Measurements from ENCODE around the gene MB.

MB gene

DNA sequence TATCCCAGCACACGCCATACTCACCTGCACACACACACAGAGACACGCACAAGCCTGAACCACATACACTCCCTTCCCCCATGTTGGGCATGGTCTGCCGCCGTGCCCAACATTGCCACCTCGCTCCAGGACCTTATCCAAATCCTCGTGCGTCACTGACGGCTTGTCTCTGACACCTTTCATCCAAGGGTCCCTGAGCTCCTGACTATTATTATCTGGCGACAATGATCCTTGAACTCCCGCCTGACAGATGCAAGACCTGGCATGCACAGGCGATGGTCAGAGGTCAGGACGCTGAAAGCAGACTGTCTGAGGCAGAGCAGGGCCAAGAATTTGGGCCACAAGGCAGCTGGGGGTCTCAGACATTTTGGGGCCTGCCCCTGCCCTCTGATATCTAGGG is 4.2 kb downstream of the MB start:
- H3K36me3 ChIP-seq (ENCODE audit: insufficient read depth) = no peaks in the 10 kb centered on the region
- no peak overlapping the region for H2AFZ ChIP-seq (ENCODE audit: low read depth)
- H3K27me3 ChIP-seq (ENCODE audit: insufficient read depth, low read depth) = no peaks in the 10 kb centered on the region
- TF ChIP-seq, protein P1, sequence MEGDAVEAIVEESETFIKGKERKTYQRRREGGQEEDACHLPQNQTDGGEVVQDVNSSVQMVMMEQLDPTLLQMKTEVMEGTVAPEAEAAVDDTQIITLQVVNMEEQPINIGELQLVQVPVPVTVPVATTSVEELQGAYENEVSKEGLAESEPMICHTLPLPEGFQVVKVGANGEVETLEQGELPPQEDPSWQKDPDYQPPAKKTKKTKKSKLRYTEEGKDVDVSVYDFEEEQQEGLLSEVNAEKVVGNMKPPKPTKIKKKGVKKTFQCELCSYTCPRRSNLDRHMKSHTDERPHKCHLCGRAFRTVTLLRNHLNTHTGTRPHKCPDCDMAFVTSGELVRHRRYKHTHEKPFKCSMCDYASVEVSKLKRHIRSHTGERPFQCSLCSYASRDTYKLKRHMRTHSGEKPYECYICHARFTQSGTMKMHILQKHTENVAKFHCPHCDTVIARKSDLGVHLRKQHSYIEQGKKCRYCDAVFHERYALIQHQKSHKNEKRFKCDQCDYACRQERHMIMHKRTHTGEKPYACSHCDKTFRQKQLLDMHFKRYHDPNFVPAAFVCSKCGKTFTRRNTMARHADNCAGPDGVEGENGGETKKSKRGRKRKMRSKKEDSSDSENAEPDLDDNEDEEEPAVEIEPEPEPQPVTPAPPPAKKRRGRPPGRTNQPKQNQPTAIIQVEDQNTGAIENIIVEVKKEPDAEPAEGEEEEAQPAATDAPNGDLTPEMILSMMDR (conservative IDR thresholded peaks at IDR 0.05; ENCODE audit: low read depth, low read length) = no peak
- no peak overlapping the region for H3K4me2 ChIP-seq
- H3K9ac ChIP-seq = no peak overlapping the region
- H3K4me3 ChIP-seq (IDR thresholded peaks at IDR 0.05; ENCODE audit: insufficient read depth, low read depth, low read length) = no peak overlapping the region
- no peaks in the 10 kb centered on the region for H4K20me1 ChIP-seq (ENCODE audit: insufficient read depth)
- no peak overlapping the region for H3K27ac ChIP-seq
- no peaks in the 10 kb centered on the region for H3K79me2 ChIP-seq (ENCODE audit: insufficient read depth, low read depth)
- H3K4me1 ChIP-seq (ENCODE audit: low read depth, poor library complexity, severe bottlenecking) = no peaks in the 10 kb centered on the region

DNA sequence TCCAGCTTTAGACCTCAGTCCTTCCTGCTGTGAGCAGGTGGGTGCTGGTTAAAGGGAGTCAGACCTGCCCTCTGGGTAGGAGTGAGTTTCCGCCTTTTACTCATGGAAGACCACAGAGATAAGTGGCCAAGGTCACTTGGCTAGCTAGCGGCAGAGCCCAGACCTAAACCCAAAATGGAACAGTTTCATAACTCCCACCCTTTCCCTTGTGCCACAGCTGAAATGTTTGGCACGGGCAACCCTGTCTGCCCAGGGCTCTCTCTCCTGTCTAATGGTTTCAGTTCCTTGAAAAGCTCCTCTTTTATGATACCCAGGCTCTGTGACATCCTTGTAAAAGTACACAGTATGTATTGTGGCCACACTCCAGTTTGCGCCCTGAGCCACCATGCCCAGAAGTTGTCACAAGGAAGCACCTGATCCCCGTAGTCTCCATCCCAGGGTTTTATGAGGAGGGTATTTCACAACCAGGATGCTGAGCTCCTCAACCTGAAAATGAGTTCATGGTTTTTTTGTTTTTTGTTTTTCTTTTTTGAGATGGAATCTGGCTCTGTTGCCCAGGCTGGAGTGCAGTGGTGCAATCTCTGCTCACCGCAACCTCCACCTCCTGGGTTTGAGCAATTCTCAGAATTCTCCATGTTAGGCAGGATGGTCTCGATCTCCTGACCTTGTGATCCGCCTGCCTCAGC is 5.1 kb downstream of the MB start:
- no peak overlapping the region for H3K4me3 ChIP-seq (IDR thresholded peaks at IDR 0.05; ENCODE audit: insufficient read depth, low read depth, low read length)
- no peaks in the 10 kb centered on the region for H3K27me3 ChIP-seq (ENCODE audit: insufficient read depth, low read depth)
- no peak overlapping the region for H3K27ac ChIP-seq
- H3K4me2 ChIP-seq = no peak overlapping the region
- no peaks in the 10 kb centered on the region for H3K4me1 ChIP-seq (ENCODE audit: low read depth, poor library complexity, severe bottlenecking)
- no peak overlapping the region for H3K9ac ChIP-seq
- no peaks in the 10 kb centered on the region for H4K20me1 ChIP-seq (ENCODE audit: insufficient read depth)
- H3K79me2 ChIP-seq (ENCODE audit: insufficient read depth, low read depth) = no peaks in the 10 kb centered on the region
- no peak overlapping the region for H2AFZ ChIP-seq (ENCODE audit: low read depth)
- no peaks in the 10 kb centered on the region for H3K36me3 ChIP-seq (ENCODE audit: insufficient read depth)
- TF ChIP-seq, protein P1 (conservative IDR thresholded peaks at IDR 0.05; ENCODE audit: low read depth, low read length) = no peak

DNA sequence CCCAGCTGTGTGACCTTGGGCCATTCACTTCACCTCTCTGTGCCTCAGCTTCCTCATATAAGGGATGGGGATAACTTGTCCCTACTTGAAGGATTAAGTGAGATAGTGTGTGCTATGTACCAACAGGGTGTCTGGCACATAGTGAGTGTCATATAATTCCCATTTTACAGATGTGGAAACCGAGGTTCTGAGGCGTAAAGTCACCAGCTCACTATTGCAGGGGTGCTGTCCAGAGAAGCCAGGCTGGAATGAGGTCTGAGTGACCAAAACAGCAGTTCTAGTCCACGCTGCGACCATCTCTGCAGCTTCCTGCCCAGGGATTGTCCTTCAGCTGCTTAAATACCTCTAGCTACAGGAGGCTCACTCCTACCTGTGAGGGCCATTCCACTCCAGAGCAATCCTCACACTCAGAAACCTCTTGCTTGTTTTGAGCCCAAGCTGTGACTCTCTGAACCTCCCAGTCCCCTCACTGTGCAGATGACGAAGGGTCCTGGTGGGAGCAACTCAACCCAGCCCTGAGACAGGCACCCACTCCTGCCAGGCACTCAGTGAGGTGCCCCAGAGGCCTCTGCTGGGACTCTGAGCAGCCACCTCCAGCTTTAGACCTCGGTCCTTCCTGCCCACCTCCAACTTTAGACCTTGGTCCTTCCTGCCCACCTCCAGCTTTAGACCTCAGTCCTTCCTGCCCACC is 5.8 kb downstream of the MB start:
- no peaks in the 10 kb centered on the region for H4K20me1 ChIP-seq (ENCODE audit: insufficient read depth)
- no peaks in the 10 kb centered on the region for H3K36me3 ChIP-seq (ENCODE audit: insufficient read depth)
- H2AFZ ChIP-seq (ENCODE audit: low read depth) = no peak overlapping the region
- H3K4me3 ChIP-seq (IDR thresholded peaks at IDR 0.05; ENCODE audit: insufficient read depth, low read depth, low read length) = no peak overlapping the region
- no peak overlapping the region for H3K9ac ChIP-seq
- no peak overlapping the region for H3K27ac ChIP-seq
- H3K4me1 ChIP-seq (ENCODE audit: low read depth, poor library complexity, severe bottlenecking) = no peaks in the 10 kb centered on the region
- TF ChIP-seq, protein P1 (conservative IDR thresholded peaks at IDR 0.05; ENCODE audit: low read depth, low read length) = no peak
- no peaks in the 10 kb centered on the region for H3K79me2 ChIP-seq (ENCODE audit: insufficient read depth, low read depth)
- H3K27me3 ChIP-seq (ENCODE audit: insufficient read depth, low read depth) = no peaks in the 10 kb centered on the region
- H3K4me2 ChIP-seq = no peak overlapping the region

DNA sequence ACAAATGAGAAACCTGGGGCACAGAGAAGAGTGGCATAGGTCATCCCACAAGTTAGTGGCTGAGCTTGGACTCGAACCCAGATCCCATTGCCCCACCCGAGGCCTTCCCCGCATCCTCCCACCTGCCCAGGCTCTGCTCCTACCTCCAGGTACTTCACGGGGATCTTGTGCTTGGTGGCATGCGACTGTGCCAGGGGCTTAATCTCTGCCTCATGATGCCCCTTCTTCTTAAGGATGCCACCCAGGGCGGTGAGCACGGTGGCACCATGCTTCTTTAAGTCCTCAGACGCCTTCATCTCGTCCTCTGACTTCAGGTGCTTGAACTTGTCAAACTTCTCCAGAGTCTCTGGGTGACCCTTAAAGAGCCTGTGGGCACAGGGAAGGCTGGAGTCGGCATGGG is 6.4 kb downstream of the MB start:
- H3K4me2 ChIP-seq = no peak overlapping the region

More for the DNA sequence above, 6.4 kb downstream of the MB start:
- H3K9ac ChIP-seq = no peak overlapping the region
- TF ChIP-seq, protein P1 (conservative IDR thresholded peaks at IDR 0.05; ENCODE audit: low read depth, low read length) = no peak
- H3K4me1 ChIP-seq (ENCODE audit: low read depth, poor library complexity, severe bottlenecking) = no peaks in the 10 kb centered on the region
- no peaks in the 10 kb centered on the region for H4K20me1 ChIP-seq (ENCODE audit: insufficient read depth)
- no peaks in the 10 kb centered on the region for H3K36me3 ChIP-seq (ENCODE audit: insufficient read depth)
- H3K27ac ChIP-seq = no peak overlapping the region
- H3K79me2 ChIP-seq (ENCODE audit: insufficient read depth, low read depth) = no peaks in the 10 kb centered on the region
- H3K4me3 ChIP-seq (IDR thresholded peaks at IDR 0.05; ENCODE audit: insufficient read depth, low read depth, low read length) = no peak overlapping the region
- no peak overlapping the region for H2AFZ ChIP-seq (ENCODE audit: low read depth)
- no peaks in the 10 kb centered on the region for H3K27me3 ChIP-seq (ENCODE audit: insufficient read depth, low read depth)
